MM.1S (cell line): ENCODE results near the gene MAPKAP1.

Experiments
- DNase-seq: peaks from one replicate; pipeline ENCODE4 v3.0.0-alpha.2; 2015
- H2AFZ ChIP-seq: fragments of 300-600 bp; sonication (generic); 2 replicates; pipeline ENCODE4 v1.6.0; 2016; ENCODE audit warnings: antibody characterized with exemption, low read length
- H3F3A ChIP-seq: fragments of 300-600 bp; sonication (generic); 2 replicates; pipeline ENCODE4 v1.6.1; 2016; ENCODE audit warnings: mild to moderate bottlenecking, antibody characterized with exemption, low read length, moderate library complexity, mixed read lengths; ENCODE audit not compliant: insufficient read depth
- H3K27ac ChIP-seq: fragments of 300-600 bp; sonication (generic); 2 replicates; pipeline ENCODE4 v1.5.1; 2016; ENCODE audit warnings: mild to moderate bottlenecking, low read length
- H3K27me3 ChIP-seq: fragments of 300-600 bp; sonication (generic); replicated peaks from 2 replicates; pipeline ENCODE4 v1.6.0; 2016; ENCODE audit warnings: low read length; ENCODE audit not compliant: insufficient read depth
- H3K36me3 ChIP-seq: fragments of 300-600 bp; sonication (generic); replicated peaks from 2 replicates; pipeline ENCODE4 v1.6.1; 2016; ENCODE audit warnings: mild to moderate bottlenecking, low read length, mixed read lengths; ENCODE audit not compliant: insufficient read depth
- H3K4me1 ChIP-seq: fragments of 300-600 bp; sonication (generic); 2 replicates; pipeline ENCODE4 v1.6.1; 2016; ENCODE audit warnings: low read length, mixed read lengths
- H3K4me2 ChIP-seq: fragments of 300-600 bp; sonication (generic); 2 replicates; pipeline ENCODE4 v1.6.0; 2016; ENCODE audit warnings: low read depth, low read length
- H3K4me3 ChIP-seq: fragments of 300-600 bp; sonication (generic); 2 replicates; pipeline ENCODE4 v1.5.1; 2016; ENCODE audit warnings: low read length, mixed read lengths
- H3K79me2 ChIP-seq: fragments of 300-600 bp; sonication (generic); 2 replicates; pipeline ENCODE4 v1.6.1; 2016; ENCODE audit warnings: mixed run types, low read length, mixed read lengths
- H3K9ac ChIP-seq: fragments of 300-600 bp; sonication (generic); 2 replicates; pipeline ENCODE4 v1.6.1; 2016; ENCODE audit warnings: low read length, mixed read lengths
- H3K9me2 ChIP-seq: fragments of 300-600 bp; sonication (generic); replicated peaks from 2 replicates; pipeline ENCODE4 v1.6.1; 2016; ENCODE audit warnings: mild to moderate bottlenecking, low read length, mixed read lengths; ENCODE audit not compliant: insufficient read depth
- H3K9me3 ChIP-seq: fragments of 300-600 bp; sonication (generic); replicated peaks from 2 replicates; pipeline ENCODE4 v1.6.1; 2016; ENCODE audit warnings: mild to moderate bottlenecking, low read length, mixed read lengths; ENCODE audit not compliant: insufficient read depth
- H4K20me1 ChIP-seq: fragments of 300-600 bp; sonication (generic); 2 replicates; pipeline ENCODE4 v1.6.1; 2016; ENCODE audit warnings: mild to moderate bottlenecking, low read length, moderate library complexity, mixed read lengths; ENCODE audit not compliant: insufficient read depth
- CTCF ChIP-seq: fragments of 300-600 bp; sonication (generic); IDR thresholded peaks from 2 replicates; pipeline ENCODE4 v1.5.1; 2016; ENCODE audit warnings: antibody characterized with exemption, low read length, mixed read lengths
- EZH2 ChIP-seq: fragments of 300-600 bp; sonication (generic); optimal IDR thresholded peaks from 2 replicates; pipeline ENCODE3; 2017; ENCODE audit warnings: low read depth, mild to moderate bottlenecking, antibody characterized with exemption, low read length, mixed read lengths
- EZH2phosphoT487 ChIP-seq: fragments of 300-600 bp; sonication (generic); IDR thresholded peaks from 2 replicates; pipeline ENCODE4 v1.6.1; 2018; ENCODE audit warnings: antibody characterized with exemption, low read length

MAPKAP1 gene

GRCh38 chr9:125631391-125632085 lies 75.5 kb downstream of the MAPKAP1 start:
- Histone ChIP-seq H3K9me2 (no peaks in the 10 kb centered on the region), H3K27me3 (no peaks in the 10 kb centered on the region), H2AFZ (no peak overlapping the region), H3K79me2 (peaks cover 62% of the 10 kb centered on the region), H3K4me3 (no peak overlapping the region), H3F3A (peaks cover 22% of the 10 kb centered on the region), H3K9me3 (no peaks in the 10 kb centered on the region), H3K27ac (peak overlapping the region; percentile 91; the same call in 1 of the 2 replicates), H3K36me3 (no peaks in the 10 kb centered on the region), H3K4me1 (peaks cover 57% of the 10 kb centered on the region), H3K9ac (no peak overlapping the region), H3K4me2 (peak overlapping the region; percentile 28; the same call in 1 of the 2 replicates), H4K20me1 (peaks cover 8% of the 10 kb centered on the region; the same call in 1 of the 2 replicates)
- DNase-seq, result peak; percentile 24
- TF ChIP-seq EZH2phosphoT487 (no peak), CTCF (peak; percentile 58), EZH2 (no peak)

- no peaks in the 10 kb centered on the region; the same call in 1 of the 2 replicates for H4K20me1 ChIP-seq
These were observed 76.6 kb downstream of the MAPKAP1 start for GRCh38 chr9:125630436-125630835.

GRCh38 chr9:125629446-125629845 lies 77.6 kb downstream of the MAPKAP1 start:
- Histone ChIP-seq H3K79me2 (peaks cover 54% of the 10 kb centered on the region), H2AFZ (no peak overlapping the region), H3K9me3 (no peaks in the 10 kb centered on the region), H3K4me3 (no peak overlapping the region), H3K4me1 (peaks cover 41% of the 10 kb centered on the region), H3K27me3 (no peaks in the 10 kb centered on the region), H3K9me2 (no peaks in the 10 kb centered on the region), H4K20me1 (no peaks in the 10 kb centered on the region; the same call in 1 of the 2 replicates), H3K9ac (no peak overlapping the region), H3K27ac (no peak overlapping the region), H3F3A (peaks cover 20% of the 10 kb centered on the region), H3K4me2 (no peak overlapping the region), H3K36me3 (no peaks in the 10 kb centered on the region)
- TF ChIP-seq EZH2phosphoT487, result no peak
- TF ChIP-seq EZH2, result no peak
- no peak for TF ChIP-seq CTCF
- DNase-seq, result no peak

More at GRCh38 chr9:125630436-125630835, 76.6 kb downstream of the MAPKAP1 start:
- H3K27ac ChIP-seq, result no peak overlapping the region
- no peak for DNase-seq
- H2AFZ ChIP-seq, result no peak overlapping the region
- H3K4me1 ChIP-seq, result peaks cover 50% of the 10 kb centered on the region
- H3K36me3 ChIP-seq, result no peaks in the 10 kb centered on the region
- no peaks in the 10 kb centered on the region for H3K27me3 ChIP-seq
- no peaks in the 10 kb centered on the region for H3K9me2 ChIP-seq
- H3K4me3 ChIP-seq, result no peak overlapping the region
- TF ChIP-seq CTCF (no peak), EZH2 (no peak), EZH2phosphoT487 (no peak)
- H3K9me3 ChIP-seq, result no peaks in the 10 kb centered on the region
- H3F3A ChIP-seq, result peaks cover 20% of the 10 kb centered on the region
- no peak overlapping the region for H3K9ac ChIP-seq
- H3K79me2 ChIP-seq, result peaks cover 63% of the 10 kb centered on the region
- H3K4me2 ChIP-seq, result no peak overlapping the region
